Liver (tissue), 9 donors: Measurements from ENCODE around the gene WNT10A. TPM values are rescaled to one million over a fixed set of nuclear protein-coding genes. Genes with fewer than 3 reads are reported as not detected.

Source experiments
- DNase-seq: peaks from one replicate; pipeline ENCODE4 v3.0.0-alpha.2; 2017; ENCODE audit warnings: low spot score
- H3K27ac ChIP-seq, 2 donors: one replicate each; pipeline ENCODE4 v1.7.0; 2013; ENCODE audit warnings: inconsistent platforms in 2 of 2, low read length in 2 of 2, control low read depth in 1 of 2, low read depth in 1 of 2, mild to moderate bottlenecking in 1 of 2
- H3K27me3 ChIP-seq, 4 donors: one replicate each; pipeline versions ENCODE4 v1.6.1 to v1.7.0; 2013; ENCODE audit warnings: low read length in 3 of 4, inconsistent platforms in 1 of 4, mild to moderate bottlenecking in 1 of 4, moderate library complexity in 1 of 4; ENCODE audit not compliant: control insufficient read depth in 4 of 4, insufficient read depth in 4 of 4
- H3K36me3 ChIP-seq, 4 donors: one replicate each; pipeline versions ENCODE4 v1.6.1 to v1.7.0; 2013; ENCODE audit warnings: low read length in 3 of 4, mild to moderate bottlenecking in 3 of 4, low read depth in 1 of 4, moderate library complexity in 1 of 4; ENCODE audit not compliant: control insufficient read depth in 4 of 4, insufficient read depth in 3 of 4
- H3K4me1 ChIP-seq, 4 donors: one replicate each; pipeline versions ENCODE4 v1.6.1 to v1.7.0; 2013; ENCODE audit warnings: low read length in 3 of 4, mild to moderate bottlenecking in 3 of 4, moderate library complexity in 1 of 4; ENCODE audit not compliant: control insufficient read depth in 4 of 4, insufficient read depth in 4 of 4
- H3K4me3 ChIP-seq, 3 donors: one replicate each; pipeline versions ENCODE4 v1.6.1 to v1.7.0; 2013; ENCODE audit warnings: low read length in 3 of 3, control low read depth in 1 of 3, low read depth in 1 of 3, mild to moderate bottlenecking in 1 of 3
- H3K9ac ChIP-seq, 2 donors: one replicate each; pipeline ENCODE4 v1.7.0; 2013; ENCODE audit warnings: low read length in 2 of 2, mild to moderate bottlenecking in 2 of 2, moderate library complexity in 2 of 2, control low read depth in 1 of 2, low read depth in 1 of 2
- H3K9me3 ChIP-seq, 4 donors: one replicate each; pipeline versions ENCODE4 v1.6.1 to v1.7.0; 2013; ENCODE audit warnings: low read length in 3 of 4; ENCODE audit not compliant: control insufficient read depth in 4 of 4
- EGR1 ChIP-seq, 2 donors: IDR thresholded peaks; 2 replicates each; pipeline ENCODE4 v1.6.1; 2016 to 2018; ENCODE audit warnings: antibody characterized with exemption in 2 of 2, low read depth in 2 of 2
- FOXA1 ChIP-seq: IDR thresholded peaks from 2 replicates; pipeline ENCODE4 v1.6.1; 2016; ENCODE audit warnings: antibody characterized with exemption
- FOXA2 ChIP-seq: IDR thresholded peaks from 2 replicates; pipeline ENCODE4 v1.6.1; 2016; ENCODE audit warnings: antibody characterized with exemption
- GABPA ChIP-seq, 2 donors: IDR thresholded peaks in 1 of 2; conservative IDR thresholded peaks in 1 of 2; 2 replicates each; pipeline ENCODE4 v1.6.1; 2016; ENCODE audit warnings: antibody characterized with exemption in 2 of 2, mild to moderate bottlenecking in 1 of 2, moderate library complexity in 1 of 2
- HNF4A ChIP-seq, 2 donors: conservative IDR thresholded peaks; 2 replicates each; pipeline ENCODE4 v1.6.1; 2016; ENCODE audit warnings: antibody characterized with exemption in 2 of 2, mild to moderate bottlenecking in 2 of 2
- HNF4G ChIP-seq: IDR thresholded peaks from 2 replicates; pipeline ENCODE4 v1.6.1; 2016; ENCODE audit warnings: antibody characterized with exemption
- JUND ChIP-seq, 2 donors: IDR thresholded peaks; 2 replicates each; pipeline ENCODE4 v1.6.1; 2016; ENCODE audit warnings: antibody characterized with exemption in 2 of 2
- NR2F2 ChIP-seq: IDR thresholded peaks from 2 replicates; pipeline ENCODE4 v1.6.1; 2016; ENCODE audit warnings: antibody characterized with exemption
- RAD21 ChIP-seq, 2 donors: IDR thresholded peaks; 2 replicates each; pipeline ENCODE4 v1.6.1; 2016; ENCODE audit warnings: antibody characterized with exemption in 2 of 2, mild to moderate bottlenecking in 2 of 2
- RXRA ChIP-seq, 2 donors: IDR thresholded peaks; 2 replicates each; pipeline ENCODE4 v1.6.1; 2017 to 2018; ENCODE audit warnings: antibody characterized with exemption in 2 of 2, mild to moderate bottlenecking in 1 of 2
- SP1 ChIP-seq: IDR thresholded peaks from 2 replicates; pipeline ENCODE4 v1.6.1; 2018; ENCODE audit warnings: antibody characterized with exemption, mild to moderate bottlenecking
- TAF1 ChIP-seq: conservative IDR thresholded peaks from 2 replicates; pipeline ENCODE4 v1.6.1; 2016; ENCODE audit warnings: antibody characterized with exemption, mild to moderate bottlenecking
- YY1 ChIP-seq: IDR thresholded peaks from 2 replicates; pipeline ENCODE4 v1.6.1; 2016; ENCODE audit warnings: antibody characterized with exemption, mild to moderate bottlenecking
- WGBS: extraction: QIAGEN DNeasy Blood & Tissue Kit; methylation state at CpG from one replicate; pipeline ENCODE4 v1.1.7; 2013; 5-methylcytosine and 5-hydroxymethylcytosine counted together
- polyA plus RNA-seq, 2 donors: library from polyadenylated mRNA; stranded (reverse) in 1 of 2; unstranded in 1 of 2; fragments of 200-250 nt in 1 of 2; fragments of >200 nt in 1 of 2; fragmentation: Nextera tagmentation in 1 of 2; extraction: Ambion mirVana in 1 of 2; gene quantifications; one replicate each; pipeline versions ENCODE4 v1.2.1 to v1.2.3, GENCODE V29; 2013 to 2015
- total RNA-seq, 2 donors: library from RNA; depleted of rRNA; stranded (reverse); fragments of >200 nt; gene quantifications; one replicate each; pipeline ENCODE4 v1.2.3, GENCODE V29; 2014
- TF ChIP-seq, protein P1 (sequence below): IDR thresholded peaks from 2 replicates; pipeline ENCODE4 v1.6.1; 2016; ENCODE audit warnings: antibody characterized with exemption
- TF ChIP-seq, protein P2 (sequence below): IDR thresholded peaks from 2 replicates; pipeline ENCODE4 v1.6.1; 2016; ENCODE audit warnings: antibody characterized with exemption
- TF ChIP-seq, protein P3 (sequence below): fragments of 150-350 bp; IDR thresholded peaks from 2 replicates; pipeline ENCODE4 v1.5.1; 2017; ENCODE audit warnings: improper control_type of control experiment, low read depth, low read length; ENCODE audit not compliant: missing input control
- TF ChIP-seq, protein P4 (sequence below): IDR thresholded peaks from 2 replicates; pipeline ENCODE4 v1.6.1; 2016; ENCODE audit warnings: antibody characterized with exemption, mild to moderate bottlenecking
- TF ChIP-seq, protein P5 (sequence below): IDR thresholded peaks from 2 replicates; pipeline ENCODE4 v1.6.1; 2016; ENCODE audit warnings: antibody characterized with exemption
- donor health status: healthy.
- donor health status: healthy.
- donor health status: healthy.
- donor health status: healthy.
- donor health status: healthy.

Gene WNT10A
- total and polyA plus RNA-seq, 4 donors, result 0.01 to 0.08 (median 0.05) TPM; not detected in 1

DNA sequence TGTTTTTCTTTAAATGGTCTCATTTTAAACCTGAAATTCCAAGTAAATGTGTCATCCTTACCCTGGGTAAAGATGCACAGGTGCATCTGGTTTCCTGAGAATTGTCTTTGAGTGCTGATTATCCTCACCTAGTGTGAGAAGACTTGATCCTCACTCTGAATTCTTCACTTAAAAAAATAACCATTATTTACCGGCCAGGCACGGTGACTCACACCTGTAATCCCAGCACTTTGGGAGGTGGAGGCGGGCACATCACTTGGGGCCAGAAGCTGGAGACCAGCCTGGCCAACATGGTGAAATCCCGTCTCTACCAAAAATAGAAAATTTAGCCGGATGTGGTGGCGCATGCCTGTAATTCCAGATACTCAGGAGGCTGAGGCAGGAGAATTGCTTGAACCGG is 30.9 kb upstream of the WNT10A start:
- TF ChIP-seq EGR1 (IDR thresholded peaks at IDR 0.05; ENCODE audit: low read depth in 2 of 2), result no peak
- TF ChIP-seq, protein P1, sequence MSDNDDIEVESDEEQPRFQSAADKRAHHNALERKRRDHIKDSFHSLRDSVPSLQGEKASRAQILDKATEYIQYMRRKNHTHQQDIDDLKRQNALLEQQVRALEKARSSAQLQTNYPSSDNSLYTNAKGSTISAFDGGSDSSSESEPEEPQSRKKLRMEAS, result no peak
- TF ChIP-seq HNF4A (conservative IDR thresholded peaks at IDR 0.05), result no peak
- TF ChIP-seq RXRA (IDR thresholded peaks at IDR 0.05), result no peak
- TF ChIP-seq, protein P2, sequence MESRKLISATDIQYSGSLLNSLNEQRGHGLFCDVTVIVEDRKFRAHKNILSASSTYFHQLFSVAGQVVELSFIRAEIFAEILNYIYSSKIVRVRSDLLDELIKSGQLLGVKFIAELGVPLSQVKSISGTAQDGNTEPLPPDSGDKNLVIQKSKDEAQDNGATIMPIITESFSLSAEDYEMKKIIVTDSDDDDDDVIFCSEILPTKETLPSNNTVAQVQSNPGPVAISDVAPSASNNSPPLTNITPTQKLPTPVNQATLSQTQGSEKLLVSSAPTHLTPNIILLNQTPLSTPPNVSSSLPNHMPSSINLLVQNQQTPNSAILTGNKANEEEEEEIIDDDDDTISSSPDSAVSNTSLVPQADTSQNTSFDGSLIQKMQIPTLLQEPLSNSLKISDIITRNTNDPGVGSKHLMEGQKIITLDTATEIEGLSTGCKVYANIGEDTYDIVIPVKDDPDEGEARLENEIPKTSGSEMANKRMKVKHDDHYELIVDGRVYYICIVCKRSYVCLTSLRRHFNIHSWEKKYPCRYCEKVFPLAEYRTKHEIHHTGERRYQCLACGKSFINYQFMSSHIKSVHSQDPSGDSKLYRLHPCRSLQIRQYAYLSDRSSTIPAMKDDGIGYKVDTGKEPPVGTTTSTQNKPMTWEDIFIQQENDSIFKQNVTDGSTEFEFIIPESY, result no peak
- TF ChIP-seq, protein P3, sequence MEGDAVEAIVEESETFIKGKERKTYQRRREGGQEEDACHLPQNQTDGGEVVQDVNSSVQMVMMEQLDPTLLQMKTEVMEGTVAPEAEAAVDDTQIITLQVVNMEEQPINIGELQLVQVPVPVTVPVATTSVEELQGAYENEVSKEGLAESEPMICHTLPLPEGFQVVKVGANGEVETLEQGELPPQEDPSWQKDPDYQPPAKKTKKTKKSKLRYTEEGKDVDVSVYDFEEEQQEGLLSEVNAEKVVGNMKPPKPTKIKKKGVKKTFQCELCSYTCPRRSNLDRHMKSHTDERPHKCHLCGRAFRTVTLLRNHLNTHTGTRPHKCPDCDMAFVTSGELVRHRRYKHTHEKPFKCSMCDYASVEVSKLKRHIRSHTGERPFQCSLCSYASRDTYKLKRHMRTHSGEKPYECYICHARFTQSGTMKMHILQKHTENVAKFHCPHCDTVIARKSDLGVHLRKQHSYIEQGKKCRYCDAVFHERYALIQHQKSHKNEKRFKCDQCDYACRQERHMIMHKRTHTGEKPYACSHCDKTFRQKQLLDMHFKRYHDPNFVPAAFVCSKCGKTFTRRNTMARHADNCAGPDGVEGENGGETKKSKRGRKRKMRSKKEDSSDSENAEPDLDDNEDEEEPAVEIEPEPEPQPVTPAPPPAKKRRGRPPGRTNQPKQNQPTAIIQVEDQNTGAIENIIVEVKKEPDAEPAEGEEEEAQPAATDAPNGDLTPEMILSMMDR, result no peak
- TF ChIP-seq JUND (IDR thresholded peaks at IDR 0.05), result no peak
- no peak for TF ChIP-seq TAF1
- TF ChIP-seq, protein P4, sequence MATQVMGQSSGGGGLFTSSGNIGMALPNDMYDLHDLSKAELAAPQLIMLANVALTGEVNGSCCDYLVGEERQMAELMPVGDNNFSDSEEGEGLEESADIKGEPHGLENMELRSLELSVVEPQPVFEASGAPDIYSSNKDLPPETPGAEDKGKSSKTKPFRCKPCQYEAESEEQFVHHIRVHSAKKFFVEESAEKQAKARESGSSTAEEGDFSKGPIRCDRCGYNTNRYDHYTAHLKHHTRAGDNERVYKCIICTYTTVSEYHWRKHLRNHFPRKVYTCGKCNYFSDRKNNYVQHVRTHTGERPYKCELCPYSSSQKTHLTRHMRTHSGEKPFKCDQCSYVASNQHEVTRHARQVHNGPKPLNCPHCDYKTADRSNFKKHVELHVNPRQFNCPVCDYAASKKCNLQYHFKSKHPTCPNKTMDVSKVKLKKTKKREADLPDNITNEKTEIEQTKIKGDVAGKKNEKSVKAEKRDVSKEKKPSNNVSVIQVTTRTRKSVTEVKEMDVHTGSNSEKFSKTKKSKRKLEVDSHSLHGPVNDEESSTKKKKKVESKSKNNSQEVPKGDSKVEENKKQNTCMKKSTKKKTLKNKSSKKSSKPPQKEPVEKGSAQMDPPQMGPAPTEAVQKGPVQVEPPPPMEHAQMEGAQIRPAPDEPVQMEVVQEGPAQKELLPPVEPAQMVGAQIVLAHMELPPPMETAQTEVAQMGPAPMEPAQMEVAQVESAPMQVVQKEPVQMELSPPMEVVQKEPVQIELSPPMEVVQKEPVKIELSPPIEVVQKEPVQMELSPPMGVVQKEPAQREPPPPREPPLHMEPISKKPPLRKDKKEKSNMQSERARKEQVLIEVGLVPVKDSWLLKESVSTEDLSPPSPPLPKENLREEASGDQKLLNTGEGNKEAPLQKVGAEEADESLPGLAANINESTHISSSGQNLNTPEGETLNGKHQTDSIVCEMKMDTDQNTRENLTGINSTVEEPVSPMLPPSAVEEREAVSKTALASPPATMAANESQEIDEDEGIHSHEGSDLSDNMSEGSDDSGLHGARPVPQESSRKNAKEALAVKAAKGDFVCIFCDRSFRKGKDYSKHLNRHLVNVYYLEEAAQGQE, result no peak
- no peak for TF ChIP-seq FOXA1
- TF ChIP-seq HNF4G, result no peak
- TF ChIP-seq YY1, result no peak
- H3K27ac ChIP-seq, result no peak overlapping the region
- no peak for DNase-seq
- no peak overlapping the region for H3K4me3 ChIP-seq
- H3K27me3 ChIP-seq, result peaks cover 0 to 7% (median 4%) of the 10 kb centered on the region in 4 donors
- H3K9me3 ChIP-seq, result no peaks in the 10 kb centered on the region
- 87% methylated on average over 7 of the region's 7 CpGs for WGBS
- H3K36me3 ChIP-seq, result no peaks in the 10 kb centered on the region
- H3K4me1 ChIP-seq, result no peaks in the 10 kb centered on the region
- H3K9ac ChIP-seq, result no peak overlapping the region

DNA sequence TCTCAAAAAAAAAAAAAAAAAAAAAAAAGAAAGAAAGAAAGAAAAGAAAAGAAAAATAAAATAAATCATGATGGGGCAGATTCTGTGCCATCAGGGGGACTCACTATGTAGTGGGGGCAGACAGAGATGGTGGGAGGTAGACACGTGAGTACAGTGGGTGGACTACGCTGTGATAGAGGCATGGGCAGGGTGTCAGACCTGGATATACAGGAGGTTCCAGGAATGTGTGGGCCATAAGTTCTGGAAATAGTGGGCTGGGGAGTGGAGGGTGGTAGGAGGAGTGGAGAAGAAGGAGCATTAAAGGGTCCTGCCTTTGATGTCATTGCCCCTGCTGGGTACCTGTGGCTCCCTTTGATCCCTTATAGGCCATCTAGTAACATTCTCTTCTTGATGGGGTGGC is 29.9 kb upstream of the WNT10A start:
- Histone ChIP-seq H3K36me3 (no peaks in the 10 kb centered on the region), H3K4me3 (no peak overlapping the region), H3K27me3 (peaks cover 0 to 9% (median 5%) of the 10 kb centered on the region in 4 donors), H3K27ac (no peak overlapping the region), H3K9me3 (no peaks in the 10 kb centered on the region), H3K4me1 (no peaks in the 10 kb centered on the region), H3K9ac (no peak overlapping the region)
- WGBS, result 89% methylated on average over 2 of the region's 2 CpGs
- no peak for DNase-seq
- TF ChIP-seq TAF1 (no peak), YY1 (no peak), NR2F2 (no peak), SP1 (no peak), RAD21 (IDR thresholded peaks at IDR 0.05) (no peak), FOXA2 (no peak), HNF4G (no peak), EGR1 (IDR thresholded peaks at IDR 0.05; ENCODE audit: low read depth in 2 of 2) (no peak), HNF4A (conservative IDR thresholded peaks at IDR 0.05) (no peak), GABPA (IDR thresholded peaks at IDR 0.05 in 1 of 2, conservative IDR thresholded peaks at IDR 0.05 in 1 of 2) (no peak), JUND (IDR thresholded peaks at IDR 0.05) (no peak)
- TF ChIP-seq, protein P1, result no peak
- TF ChIP-seq, protein P2, result no peak
- TF ChIP-seq, protein P3, result no peak
- TF ChIP-seq, protein P5, sequence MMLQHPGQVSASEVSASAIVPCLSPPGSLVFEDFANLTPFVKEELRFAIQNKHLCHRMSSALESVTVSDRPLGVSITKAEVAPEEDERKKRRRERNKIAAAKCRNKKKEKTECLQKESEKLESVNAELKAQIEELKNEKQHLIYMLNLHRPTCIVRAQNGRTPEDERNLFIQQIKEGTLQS, result no peak
